H9 (cell line): ENCODE data around the gene FBXL7. TPM values are rescaled to one million over a fixed set of nuclear protein-coding genes. Genes with fewer than 3 reads are reported as not detected.

Experiments
- DNase-seq: peaks from one replicate; pipeline ENCODE4 v3.0.0-alpha.2; 2017
- H2AFZ ChIP-seq: one replicate; pipeline ENCODE4 v1.6.1; 2013; ENCODE audit warnings: mild to moderate bottlenecking, low read length, control low read depth, moderate library complexity
- H2AK5ac ChIP-seq: 2 replicates; pipeline ENCODE4 v1.6.1; 2013; ENCODE audit warnings: low read length, control low read depth, mixed read lengths; ENCODE audit not compliant: insufficient read length
- H2BK120ac ChIP-seq: one replicate; pipeline ENCODE4 v1.6.1; 2013; ENCODE audit warnings: low read depth, mild to moderate bottlenecking, low read length, control low read depth, inconsistent platforms; ENCODE audit not compliant: poor library complexity, severe bottlenecking
- H2BK12ac ChIP-seq: 2 replicates; pipeline ENCODE4 v1.6.1; 2013; ENCODE audit warnings: low read length, control low read depth, mixed read lengths, low read depth; ENCODE audit not compliant: insufficient read length
- H2BK15ac ChIP-seq: 2 replicates; pipeline ENCODE4 v1.6.1; 2013; ENCODE audit warnings: low read depth, low read length, control low read depth
- H2BK20ac ChIP-seq: one replicate; pipeline ENCODE4 v1.6.1; 2013; ENCODE audit warnings: low read depth, mild to moderate bottlenecking, low read length, control low read depth, inconsistent platforms; ENCODE audit not compliant: poor library complexity, severe bottlenecking
- H2BK5ac ChIP-seq: 2 replicates; pipeline ENCODE4 v1.6.1; 2013; ENCODE audit warnings: low read length, control low read depth, mixed read lengths; ENCODE audit not compliant: insufficient read length
- H3K14ac ChIP-seq: 2 replicates; pipeline ENCODE4 v1.6.1; 2013; ENCODE audit warnings: low read length, control low read depth; ENCODE audit not compliant: insufficient read depth
- H3K18ac ChIP-seq: 2 replicates; pipeline ENCODE4 v1.6.1; 2013; ENCODE audit warnings: low read depth, mild to moderate bottlenecking, mixed read lengths, low read length, control low read depth; ENCODE audit not compliant: insufficient read length
- H3K23ac ChIP-seq: 2 replicates; pipeline ENCODE4 v1.6.1; 2013; ENCODE audit warnings: low read length, control low read depth, mixed read lengths, low read depth; ENCODE audit not compliant: insufficient read length
- H3K23me2 ChIP-seq: 2 replicates; pipeline ENCODE4 v1.6.1; 2013; ENCODE audit warnings: low read depth, mild to moderate bottlenecking, mixed read lengths, low read length, control low read depth; ENCODE audit not compliant: insufficient read length, poor library complexity, severe bottlenecking
- H3K27ac ChIP-seq: 2 replicates; pipeline ENCODE4 v1.5.1; 2013; ENCODE audit warnings: low read length, control low read depth, mixed read lengths, low read depth; ENCODE audit not compliant: insufficient read length
- H3K27me3 ChIP-seq: 2 replicates; pipeline ENCODE4 v1.6.1; 2013; ENCODE audit warnings: low read length, control low read depth, inconsistent platforms; ENCODE audit not compliant: insufficient read depth
- H3K4ac ChIP-seq: 2 replicates; pipeline ENCODE4 v1.6.1; 2013; ENCODE audit warnings: low read depth, mild to moderate bottlenecking, control low read depth, inconsistent platforms, low read length, moderate library complexity
- H3K4me1 ChIP-seq: 2 replicates; pipeline ENCODE4 v1.6.1; 2013; ENCODE audit warnings: low read length, control low read depth, inconsistent platforms; ENCODE audit not compliant: insufficient read depth
- H3K4me2 ChIP-seq: 2 replicates; pipeline ENCODE4 v1.6.1; 2013; ENCODE audit warnings: low read length, control low read depth, mixed read lengths; ENCODE audit not compliant: insufficient read length, insufficient read depth
- H3K56ac ChIP-seq: 2 replicates; pipeline ENCODE4 v1.6.1; 2013; ENCODE audit warnings: low read depth, mild to moderate bottlenecking, mixed read lengths, low read length, control low read depth; ENCODE audit not compliant: insufficient read length
- H3K79me1 ChIP-seq: 2 replicates; pipeline ENCODE4 v1.6.1; 2013; ENCODE audit warnings: low read depth, mild to moderate bottlenecking, moderate library complexity, low read length, control low read depth, inconsistent platforms; ENCODE audit not compliant: insufficient read depth, poor library complexity, severe bottlenecking
- H3K79me2 ChIP-seq: 2 replicates; pipeline ENCODE4 v1.6.1; 2013; ENCODE audit warnings: low read length, control low read depth, inconsistent platforms; ENCODE audit not compliant: insufficient read depth
- H3K9ac ChIP-seq: 2 replicates; pipeline ENCODE4 v1.6.1; 2013; ENCODE audit warnings: low read length, control low read depth, mixed read lengths; ENCODE audit not compliant: insufficient read length; ENCODE audit errors: extremely low read depth
- H3K9me3 ChIP-seq: one replicate; pipeline ENCODE4 v1.6.1; 2013; ENCODE audit warnings: low read depth, low read length, inconsistent platforms; ENCODE audit not compliant: control insufficient read depth
- H3T11ph ChIP-seq: one replicate; pipeline ENCODE4 v1.6.1; 2013; ENCODE audit warnings: mild to moderate bottlenecking, low read length, control low read depth, inconsistent platforms
- H4K20me1 ChIP-seq: one replicate; pipeline ENCODE4 v1.6.1; 2013; ENCODE audit not compliant: control insufficient read depth, insufficient read length, insufficient read depth
- H4K5ac ChIP-seq: 2 replicates; pipeline ENCODE4 v1.6.1; 2013; ENCODE audit warnings: low read depth, mild to moderate bottlenecking, mixed read lengths, low read length, control low read depth; ENCODE audit not compliant: insufficient read length
- H4K8ac ChIP-seq: replicated peaks from 2 replicates; pipeline ENCODE4 v1.6.1; 2013; ENCODE audit warnings: low read length, control low read depth, mixed read lengths, low read depth; ENCODE audit not compliant: insufficient read length
- H4K91ac ChIP-seq: 2 replicates; pipeline ENCODE4 v1.6.1; 2013; ENCODE audit warnings: low read depth, mild to moderate bottlenecking, moderate library complexity, mixed read lengths, low read length, control low read depth; ENCODE audit not compliant: insufficient read length
- H3K27ac Mint-ChIP-seq, 3 experiments: 2 replicates in 2 of 3; 3 replicates in 1 of 3; pipeline ENCODE4 v1.8.0; 2020 to 2021; ENCODE audit warnings: mixed read lengths in 3 of 3, mild to moderate bottlenecking in 1 of 3, moderate library complexity in 1 of 3
- H3K27me3 Mint-ChIP-seq: 2 replicates; pipeline ENCODE4 v1.8.0; 2021; ENCODE audit warnings: low read depth, mild to moderate bottlenecking, moderate library complexity, mixed read lengths
- H3K36me3 Mint-ChIP-seq, 3 experiments: 2 replicates in 2 of 3; 3 replicates in 1 of 3; pipeline ENCODE4 v1.8.0; 2020 to 2021; ENCODE audit warnings: low read depth in 3 of 3, mixed read lengths in 3 of 3; ENCODE audit not compliant: insufficient read depth in 1 of 3
- H3K4me1 Mint-ChIP-seq, 2 experiments: 2 replicates each; pipeline ENCODE4 v1.8.0; 2020; ENCODE audit warnings: mixed read lengths in 2 of 2
- H3K4me3 Mint-ChIP-seq, 2 experiments: 2 replicates in 1 of 2; 3 replicates in 1 of 2; pipeline ENCODE4 v1.8.0; 2020 to 2021; ENCODE audit warnings: mild to moderate bottlenecking in 2 of 2, mixed read lengths in 2 of 2, moderate library complexity in 1 of 2
- H3K9me3 Mint-ChIP-seq, 2 experiments: 2 replicates in 1 of 2; 3 replicates in 1 of 2; pipeline ENCODE4 v1.8.0; 2020; ENCODE audit warnings: mild to moderate bottlenecking in 2 of 2, mixed read lengths in 2 of 2, moderate library complexity in 1 of 2
- CTCF ChIP-seq: fragments of 200-600 bp; sonication (generic); conservative IDR thresholded peaks from 3 replicates; pipeline ENCODE4 v1.8.0; 2021; ENCODE audit warnings: antibody characterized with exemption, mild to moderate bottlenecking
- WGBS: extraction: QIAGEN DNeasy Blood & Tissue Kit; methylation state at CpG from one replicate; pipeline ENCODE4 v1.1.7; 2013; ENCODE audit warnings: missing lambda C conversion rate, low lambda C conversion rate, mixed read lengths; ENCODE audit not compliant: insufficient read length; ENCODE audit errors: extremely low coverage; 5-methylcytosine and 5-hydroxymethylcytosine counted together
- total RNA-seq: library from RNA; stranded (reverse); gene quantifications from 2 replicates; pipeline ENCODE4 v1.2.1, GENCODE V29; 2021

The FBXL7 gene
- total RNA-seq, 1 experiment from 2014 or later = 14.6 TPM

GRCh38 chr5:15690611-15691010 lies 190.6 kb downstream of the FBXL7 start:
- no peak overlapping the region for H2BK12ac ChIP-seq
- no peak overlapping the region for H2BK15ac ChIP-seq
- no peak overlapping the region for H3K56ac ChIP-seq
- no peak overlapping the region for H2AFZ ChIP-seq
- no peak overlapping the region for H3K18ac ChIP-seq
- H3K27me3 Mint-ChIP-seq = no peaks in the 10 kb centered on the region
- H3K27me3 ChIP-seq = no peaks in the 10 kb centered on the region
- 0 out of 5 replicates have a peak, but pooled peaks cover 0 to 2% of the 10 kb centered on the region in 2 experiments for H3K9me3 Mint-ChIP-seq
- no CpG with 5 or more reads among the region's 1 CpG for WGBS
- H3K79me1 ChIP-seq = no peaks in the 10 kb centered on the region
- H3K23me2 ChIP-seq = no peaks in the 10 kb centered on the region
- no peak overlapping the region for H4K5ac ChIP-seq
- H3T11ph ChIP-seq = no peak overlapping the region
- no peak overlapping the region for H2AK5ac ChIP-seq
- no peak overlapping the region for H3K27ac ChIP-seq
- H3K23ac ChIP-seq = no peak overlapping the region
- H3K36me3 Mint-ChIP-seq = peaks cover 0 to 1% (median 0%) of the 10 kb centered on the region in 3 experiments; a peak in 1 of 7 replicates
- peaks cover 2% of the 10 kb centered on the region; the same call in 1 of the 2 replicates for H3K79me2 ChIP-seq
- H2BK20ac ChIP-seq = no peak overlapping the region
- H3K27ac Mint-ChIP-seq = no peak overlapping the region; a peak in 1 of 7 replicates
- H4K8ac ChIP-seq = no peak overlapping the region
- no peaks in the 10 kb centered on the region for H3K9me3 ChIP-seq
- H3K4ac ChIP-seq = no peak overlapping the region
- no peak overlapping the region for H3K9ac ChIP-seq
- no peak overlapping the region for H3K4me3 Mint-ChIP-seq
- H2BK120ac ChIP-seq = no peak overlapping the region
- no peak for DNase-seq
- H3K4me2 ChIP-seq = no peak overlapping the region
- TF ChIP-seq CTCF = no peak
- no peak overlapping the region for H2BK5ac ChIP-seq
- H3K4me1 Mint-ChIP-seq = peaks cover 42 to 45% of the 10 kb centered on the region in 2 experiments
- H4K91ac ChIP-seq = no peak overlapping the region
- peaks cover 9% of the 10 kb centered on the region; the same call in 1 of the 2 replicates for H3K4me1 ChIP-seq
- no peak overlapping the region for H3K14ac ChIP-seq
- no peaks in the 10 kb centered on the region for H4K20me1 ChIP-seq
